Erythroblast (primary cell): ENCODE data around the gene ETS1.

Experiments used
- GATA1 ChIP-seq: IDR thresholded peaks from 2 replicates; pipeline ENCODE4 v1.6.1; 2011; ENCODE audit warnings: low read depth, mild to moderate bottlenecking, control low read depth, low read length, moderate library complexity
- POLR2A ChIP-seq: IDR thresholded peaks from 2 replicates; pipeline ENCODE4 v1.6.1; 2011; ENCODE audit warnings: mild to moderate bottlenecking, low read length

- no peak for TF ChIP-seq POLR2A
- TF ChIP-seq GATA1 = no peak
Measured at GRCh38 chr11:128594226-128594625, 6.9 kb upstream of the ETS1 start.
